CD14-positive monocyte (primary cell): ENCODE data around the gene RBMS1. TPM values are rescaled to one million over a fixed set of nuclear protein-coding genes. Genes with fewer than 3 reads are reported as not detected.

ENCODE experiments used
- DNase-seq, 3 donors: peaks; one replicate each; pipeline ENCODE4 v3.0.0-alpha.2; 2011 to 2022
- H2AFZ ChIP-seq: 2 replicates; pipeline ENCODE4 v1.6.0; 2012; ENCODE audit warnings: mild to moderate bottlenecking, low read depth, low read length, inconsistent platforms; ENCODE audit not compliant: insufficient read depth, poor library complexity, severe bottlenecking
- H3K27ac ChIP-seq, 2 donors: 1 replicate in 1 of 2; 2 replicates in 1 of 2; pipeline ENCODE4 v1.5.1; 2012 to 2013; ENCODE audit warnings: low read length in 2 of 2, control low read depth in 1 of 2, inconsistent platforms in 1 of 2, low read depth in 1 of 2, mild to moderate bottlenecking in 1 of 2
- H3K27me3 ChIP-seq, 2 donors: one replicate each; pipeline versions ENCODE4 v1.6.0 to v1.6.1; 2011 to 2013; ENCODE audit warnings: low read length in 2 of 2; ENCODE audit not compliant: control insufficient read depth in 2 of 2, insufficient read depth in 2 of 2
- H3K36me3 ChIP-seq, 2 donors: replicated peaks in 1 of 2; 1 replicate in 1 of 2; 2 replicates in 1 of 2; pipeline versions ENCODE4 v1.5.1 to v1.6.1; 2012 to 2013; ENCODE audit warnings: low read length in 2 of 2, control low read depth in 1 of 2, inconsistent platforms in 1 of 2, mild to moderate bottlenecking in 1 of 2; ENCODE audit not compliant: insufficient read depth in 2 of 2, control insufficient read depth in 1 of 2
- H3K4me1 ChIP-seq, 2 donors: 1 replicate in 1 of 2; 2 replicates in 1 of 2; pipeline versions ENCODE4 v1.5.1 to v1.6.1; 2012 to 2013; ENCODE audit warnings: low read length in 2 of 2, control low read depth in 1 of 2, inconsistent platforms in 1 of 2, mild to moderate bottlenecking in 1 of 2, moderate library complexity in 1 of 2; ENCODE audit not compliant: insufficient read depth in 2 of 2, control insufficient read depth in 1 of 2
- H3K4me2 ChIP-seq: replicated peaks from 2 replicates; pipeline ENCODE3; 2012; ENCODE audit warnings: low read length, moderate library complexity, mild to moderate bottlenecking; ENCODE audit not compliant: poor library complexity, severe bottlenecking; ENCODE audit errors: extremely low read depth
- H3K4me3 ChIP-seq, 3 experiments: fragments of 200-600 bp in 1 of 3; sonication (generic) in 1 of 3; replicated peaks in 1 of 3; 1 replicate in 2 of 3; 2 replicates in 1 of 3; pipeline ENCODE4 v1.5.1; 2011 to 2013; ENCODE audit warnings: low read length in 3 of 3, mild to moderate bottlenecking in 3 of 3, control low read depth in 2 of 3, low read depth in 2 of 3, inconsistent platforms in 1 of 3, moderate library complexity in 1 of 3
- H3K79me2 ChIP-seq: 2 replicates; pipeline ENCODE4 v1.6.0; 2012; ENCODE audit warnings: mild to moderate bottlenecking, control low read depth, inconsistent platforms, low read length, moderate library complexity; ENCODE audit not compliant: insufficient read depth
- H3K9ac ChIP-seq: 2 replicates; pipeline ENCODE4 v1.6.0; 2017; ENCODE audit warnings: low read length, mild to moderate bottlenecking; ENCODE audit not compliant: insufficient read depth, poor library complexity, severe bottlenecking
- H3K9me3 ChIP-seq, 2 donors: replicated peaks in 1 of 2; 1 replicate in 1 of 2; 2 replicates in 1 of 2; pipeline versions ENCODE4 v1.5.1 to v1.6.1; 2012 to 2013; ENCODE audit warnings: low read length in 2 of 2, control low read depth in 1 of 2; ENCODE audit not compliant: control insufficient read depth in 1 of 2, insufficient read depth in 1 of 2
- H4K20me1 ChIP-seq: 2 replicates; pipeline ENCODE4 v1.6.0; 2012; ENCODE audit warnings: mild to moderate bottlenecking, low read length, control low read depth, moderate library complexity; ENCODE audit not compliant: insufficient read depth
- H3K27ac Mint-ChIP-seq, 7 donors: one replicate each; pipeline ENCODE4 v1.8.0; 2020; ENCODE audit warnings: mild to moderate bottlenecking in 7 of 7, mixed read lengths in 7 of 7, moderate library complexity in 6 of 7, inconsistent platforms in 2 of 7
- H3K27me3 Mint-ChIP-seq, 3 donors: one replicate each; pipeline ENCODE4 v1.8.0; 2021 to 2022; ENCODE audit warnings: low read depth in 3 of 3, mild to moderate bottlenecking in 3 of 3, mixed read lengths in 3 of 3, moderate library complexity in 3 of 3, inconsistent platforms in 1 of 3
- H3K36me3 Mint-ChIP-seq, 2 donors: one replicate each; pipeline ENCODE4 v1.8.0; 2020; ENCODE audit warnings: mixed read lengths in 2 of 2, inconsistent platforms in 1 of 2, mild to moderate bottlenecking in 1 of 2
- H3K4me1 Mint-ChIP-seq: one replicate; pipeline ENCODE4 v1.8.0; 2020; ENCODE audit warnings: mild to moderate bottlenecking, mixed read lengths
- H3K4me3 Mint-ChIP-seq, 2 donors: one replicate each; pipeline ENCODE4 v1.8.0; 2020; ENCODE audit warnings: mild to moderate bottlenecking in 2 of 2, mixed read lengths in 2 of 2, moderate library complexity in 1 of 2
- H3K9me3 Mint-ChIP-seq, 7 donors: one replicate each; pipeline ENCODE4 v1.8.0; 2020 to 2022; ENCODE audit warnings: mixed read lengths in 7 of 7, mild to moderate bottlenecking in 6 of 7, moderate library complexity in 6 of 7, inconsistent platforms in 2 of 7
- CTCF ChIP-seq: fragments of 200-600 bp; IDR thresholded peaks from one replicate; pipeline ENCODE4 v1.8.0; 2022; ENCODE audit warnings: antibody characterized with exemption, mild to moderate bottlenecking
- WGBS: methylation state at CpG from one replicate; pipeline ENCODE4 v1.1.5; 2013; ENCODE audit warnings: missing lambda C conversion rate; ENCODE audit not compliant: insufficient coverage; 5-methylcytosine and 5-hydroxymethylcytosine counted together
- intact Hi-C, 2 donors: fragments of 100-400 bp; cut with micrococcal nuclease; formaldehyde crosslinking; loops; one replicate each; pipeline versions ENCODE4 v1.15.0 to v1.15.1; 2023
- polyA plus RNA-seq, 3 donors: library from polyadenylated mRNA; depleted of rRNA in 1 of 3; unstranded in 2 of 3; stranded (reverse) in 1 of 3; fragments of 300-500 nt in 2 of 3; fragments of >200 nt in 1 of 3; fragmentation: Illumina TruSeq in 2 of 3; gene quantifications; 1 replicate in 2 of 3; 2 replicates in 1 of 3; pipeline ENCODE4 v1.2.3, GENCODE V29; 2012 to 2021

The RBMS1 gene
- polyA plus RNA-seq, 3 donors: 88.2 to 91.2 (median 89.4) TPM

- H3K9me3 Mint-ChIP-seq: peaks cover 0 to 1% (median 0%) of the 10 kb centered on the region in 7 donors
- no peak overlapping the region for H3K4me3 Mint-ChIP-seq
- H3K4me3 ChIP-seq: no peak overlapping the region
- no peak overlapping the region for H2AFZ ChIP-seq
- peaks cover 2 to 7% of the 10 kb centered on the region in 2 donors for H3K36me3 Mint-ChIP-seq
- peaks cover 10 to 14% of the 10 kb centered on the region in 2 donors for H3K4me1 ChIP-seq
- WGBS: no CpG with 5 or more reads among the region's 12 CpGs
- H3K79me2 ChIP-seq: peaks cover 88% of the 10 kb centered on the region
- no peaks in the 10 kb centered on the region for H3K9me3 ChIP-seq
- H3K27me3 ChIP-seq: no peaks in the 10 kb centered on the region
- H3K4me2 ChIP-seq: no peak overlapping the region
- DNase-seq: peak; percentile 35 to 60 (median 49)
- H3K27ac Mint-ChIP-seq: peak overlapping the region in 2 of 7 donors; percentile 16 to 51
- H3K27me3 Mint-ChIP-seq: no peaks in the 10 kb centered on the region
- H3K36me3 ChIP-seq: peaks cover 0 to 6% of the 10 kb centered on the region in 2 donors
- no peak overlapping the region for H3K27ac ChIP-seq
- peaks cover 47% of the 10 kb centered on the region for H3K4me1 Mint-ChIP-seq
- H4K20me1 ChIP-seq: peaks cover 100% of the 10 kb centered on the region
- TF ChIP-seq CTCF: peak; percentile 87
- intact Hi-C loops: loop anchor here (2.0 to 10.0 kb wide), 4 partner anchors 595 to 671 kb away; no protein-coding TSS in a partner anchor
- H3K9ac ChIP-seq: no peak overlapping the region
Measured at GRCh38 chr2:160324161-160324800, 169.3 kb downstream of the RBMS1 start.

GRCh38 chr2:160322320-160322719, 171.3 kb downstream of the RBMS1 start:
- no peak overlapping the region for H2AFZ ChIP-seq
- no peak overlapping the region for H3K4me3 ChIP-seq
- no peak overlapping the region for H3K4me2 ChIP-seq
- peaks cover 10 to 14% of the 10 kb centered on the region in 2 donors for H3K4me1 ChIP-seq
- peaks cover 100% of the 10 kb centered on the region for H4K20me1 ChIP-seq
- H3K27ac ChIP-seq: no peak overlapping the region
- whole genome bisulfite sequencing: 40% methylated on average over 1 of the region's 3 CpGs
- peaks cover 0 to 1% (median 0%) of the 10 kb centered on the region in 7 donors for H3K9me3 Mint-ChIP-seq
- no peak overlapping the region for H3K27ac Mint-ChIP-seq
- H3K79me2 ChIP-seq: peaks cover 79% of the 10 kb centered on the region
- no peaks in the 10 kb centered on the region for H3K9me3 ChIP-seq
- DNase-seq: no peak
- intact Hi-C loops: loop anchor here (5.0 to 10.0 kb wide), 3 partner anchors 602 to 672 kb away; no protein-coding TSS in a partner anchor
- TF ChIP-seq CTCF: no peak
- peaks cover 5 to 10% of the 10 kb centered on the region in 2 donors for H3K36me3 Mint-ChIP-seq
- H3K9ac ChIP-seq: no peak overlapping the region
- no peak overlapping the region for H3K4me3 Mint-ChIP-seq
- peaks cover 49% of the 10 kb centered on the region for H3K4me1 Mint-ChIP-seq
- no peaks in the 10 kb centered on the region for H3K27me3 Mint-ChIP-seq
- H3K27me3 ChIP-seq: no peaks in the 10 kb centered on the region
- H3K36me3 ChIP-seq: peaks cover 0 to 12% of the 10 kb centered on the region in 2 donors
